Measurements from ENCODE around the gene EDA2R.

- TF ChIP-seq, protein P1, sequence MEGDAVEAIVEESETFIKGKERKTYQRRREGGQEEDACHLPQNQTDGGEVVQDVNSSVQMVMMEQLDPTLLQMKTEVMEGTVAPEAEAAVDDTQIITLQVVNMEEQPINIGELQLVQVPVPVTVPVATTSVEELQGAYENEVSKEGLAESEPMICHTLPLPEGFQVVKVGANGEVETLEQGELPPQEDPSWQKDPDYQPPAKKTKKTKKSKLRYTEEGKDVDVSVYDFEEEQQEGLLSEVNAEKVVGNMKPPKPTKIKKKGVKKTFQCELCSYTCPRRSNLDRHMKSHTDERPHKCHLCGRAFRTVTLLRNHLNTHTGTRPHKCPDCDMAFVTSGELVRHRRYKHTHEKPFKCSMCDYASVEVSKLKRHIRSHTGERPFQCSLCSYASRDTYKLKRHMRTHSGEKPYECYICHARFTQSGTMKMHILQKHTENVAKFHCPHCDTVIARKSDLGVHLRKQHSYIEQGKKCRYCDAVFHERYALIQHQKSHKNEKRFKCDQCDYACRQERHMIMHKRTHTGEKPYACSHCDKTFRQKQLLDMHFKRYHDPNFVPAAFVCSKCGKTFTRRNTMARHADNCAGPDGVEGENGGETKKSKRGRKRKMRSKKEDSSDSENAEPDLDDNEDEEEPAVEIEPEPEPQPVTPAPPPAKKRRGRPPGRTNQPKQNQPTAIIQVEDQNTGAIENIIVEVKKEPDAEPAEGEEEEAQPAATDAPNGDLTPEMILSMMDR (IDR thresholded peaks at IDR 0.05; ENCODE audit: insufficient read depth, low read depth, low read length): no peak
- no peak for TF ChIP-seq EZH2 (IDR thresholded peaks at IDR 0.05; ENCODE audit: insufficient read depth, low read length)
Observed at GRCh38 chrX:66616944-66617343, 21.9 kb downstream of the EDA2R start.
